HFFc6 (cell line): ENCODE results near the gene FGF12. TPM values are rescaled to one million over a fixed set of nuclear protein-coding genes. Genes with fewer than 3 reads are reported as not detected.

Experiments
- DNase-seq: peaks from one replicate; pipeline ENCODE4 v3.0.0-alpha.2; 2018
- H3K27ac Mint-ChIP-seq: 2 replicates; pipeline ENCODE4 v1.8.0; 2020; ENCODE audit warnings: mild to moderate bottlenecking, mixed read lengths
- H3K27me3 Mint-ChIP-seq: 2 replicates; pipeline ENCODE4 v1.8.0; 2021; ENCODE audit warnings: mild to moderate bottlenecking, moderate library complexity, mixed read lengths; ENCODE audit not compliant: insufficient read depth
- H3K36me3 Mint-ChIP-seq: 2 replicates; pipeline ENCODE4 v1.8.0; 2021; ENCODE audit warnings: low read depth, mixed read lengths
- H3K4me1 Mint-ChIP-seq: 2 replicates; pipeline ENCODE4 v1.8.0; 2020; ENCODE audit warnings: low read depth, mixed read lengths
- H3K4me3 Mint-ChIP-seq: 2 replicates; pipeline ENCODE4 v1.8.0; 2020; ENCODE audit warnings: mild to moderate bottlenecking, moderate library complexity, mixed read lengths
- H3K9me3 Mint-ChIP-seq: 2 replicates; pipeline ENCODE4 v1.8.0; 2020; ENCODE audit warnings: mild to moderate bottlenecking, mixed read lengths
- total RNA-seq, 6 experiments: library from RNA; stranded (reverse); fragmentation: NEBNext Ultra II Directional; extraction: Animal tissue kit (Norgen Biotek cat#: 25700); gene quantifications; 2 replicates in 1 of 6; 3 replicates in 5 of 6; pipeline ENCODE4 v1.2.3, GENCODE V29; 2021
- TF ChIP-seq, protein P1 (sequence below): fragments of 200-600 bp; sonication (generic); IDR thresholded peaks from 2 replicates; pipeline ENCODE4 v1.5.0; 2021; ENCODE audit warnings: antibody characterized with exemption, mild to moderate bottlenecking

The FGF12 gene
- total RNA-seq, 6 experiments from 2014 or later = not detected

DNA sequence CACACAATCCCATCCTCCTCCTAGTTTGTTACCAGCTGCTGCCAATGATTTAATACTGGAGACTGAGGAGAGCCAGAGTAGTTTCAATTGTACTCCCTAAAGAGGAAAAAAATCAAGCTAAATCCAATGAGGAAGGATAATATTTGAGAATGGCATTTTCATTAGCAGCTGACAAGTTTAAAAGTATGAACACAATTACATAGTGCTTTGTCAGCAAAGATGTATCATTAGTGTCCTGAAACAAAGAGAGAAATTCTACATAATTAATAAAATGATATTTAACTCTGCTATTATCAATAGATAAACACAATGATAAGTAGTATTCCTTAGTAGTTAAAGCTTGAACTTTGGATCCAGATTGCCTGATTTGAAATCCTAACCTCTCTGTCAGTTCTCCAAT is 163.9 kb downstream of the FGF12 start:
- H3K9me3 Mint-ChIP-seq = no peaks in the 10 kb centered on the region
- TF ChIP-seq, protein P1, sequence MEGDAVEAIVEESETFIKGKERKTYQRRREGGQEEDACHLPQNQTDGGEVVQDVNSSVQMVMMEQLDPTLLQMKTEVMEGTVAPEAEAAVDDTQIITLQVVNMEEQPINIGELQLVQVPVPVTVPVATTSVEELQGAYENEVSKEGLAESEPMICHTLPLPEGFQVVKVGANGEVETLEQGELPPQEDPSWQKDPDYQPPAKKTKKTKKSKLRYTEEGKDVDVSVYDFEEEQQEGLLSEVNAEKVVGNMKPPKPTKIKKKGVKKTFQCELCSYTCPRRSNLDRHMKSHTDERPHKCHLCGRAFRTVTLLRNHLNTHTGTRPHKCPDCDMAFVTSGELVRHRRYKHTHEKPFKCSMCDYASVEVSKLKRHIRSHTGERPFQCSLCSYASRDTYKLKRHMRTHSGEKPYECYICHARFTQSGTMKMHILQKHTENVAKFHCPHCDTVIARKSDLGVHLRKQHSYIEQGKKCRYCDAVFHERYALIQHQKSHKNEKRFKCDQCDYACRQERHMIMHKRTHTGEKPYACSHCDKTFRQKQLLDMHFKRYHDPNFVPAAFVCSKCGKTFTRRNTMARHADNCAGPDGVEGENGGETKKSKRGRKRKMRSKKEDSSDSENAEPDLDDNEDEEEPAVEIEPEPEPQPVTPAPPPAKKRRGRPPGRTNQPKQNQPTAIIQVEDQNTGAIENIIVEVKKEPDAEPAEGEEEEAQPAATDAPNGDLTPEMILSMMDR = no peak
- H3K4me1 Mint-ChIP-seq = no peaks in the 10 kb centered on the region
- H3K27me3 Mint-ChIP-seq = no peaks in the 10 kb centered on the region; the same call in 1 of the 2 replicates
- no peak overlapping the region for H3K4me3 Mint-ChIP-seq
- DNase-seq = no peak
- H3K36me3 Mint-ChIP-seq = no peaks in the 10 kb centered on the region
- H3K27ac Mint-ChIP-seq = no peak overlapping the region

DNA sequence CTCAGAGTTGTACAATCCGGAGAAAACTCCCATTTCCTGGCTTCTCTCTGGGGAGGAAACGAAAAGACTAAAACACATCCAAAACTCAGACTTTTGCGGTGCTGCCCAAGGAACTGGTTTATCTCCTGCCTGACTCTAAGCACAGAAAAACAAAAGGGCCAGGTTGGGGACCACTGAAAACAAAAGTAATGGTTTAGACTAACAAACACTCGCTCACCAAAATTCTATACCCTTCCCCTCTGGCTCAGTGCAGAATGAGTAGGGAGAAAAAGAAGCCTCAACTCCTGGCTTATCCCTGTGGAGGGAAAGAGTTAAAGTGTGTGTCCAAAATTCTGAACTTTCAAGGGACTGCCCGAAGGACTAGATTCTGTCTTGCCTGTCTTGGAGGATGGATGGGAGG is 173.6 kb downstream of the FGF12 start:
- H3K4me1 Mint-ChIP-seq = no peaks in the 10 kb centered on the region
- no peak for DNase-seq
- TF ChIP-seq, protein P1 = no peak
- H3K27me3 Mint-ChIP-seq = peaks cover 2% of the 10 kb centered on the region; the same call in 1 of the 2 replicates
- H3K4me3 Mint-ChIP-seq = no peak overlapping the region
- peaks cover 24% of the 10 kb centered on the region for H3K9me3 Mint-ChIP-seq
- no peak overlapping the region for H3K27ac Mint-ChIP-seq
- no peaks in the 10 kb centered on the region for H3K36me3 Mint-ChIP-seq

DNA sequence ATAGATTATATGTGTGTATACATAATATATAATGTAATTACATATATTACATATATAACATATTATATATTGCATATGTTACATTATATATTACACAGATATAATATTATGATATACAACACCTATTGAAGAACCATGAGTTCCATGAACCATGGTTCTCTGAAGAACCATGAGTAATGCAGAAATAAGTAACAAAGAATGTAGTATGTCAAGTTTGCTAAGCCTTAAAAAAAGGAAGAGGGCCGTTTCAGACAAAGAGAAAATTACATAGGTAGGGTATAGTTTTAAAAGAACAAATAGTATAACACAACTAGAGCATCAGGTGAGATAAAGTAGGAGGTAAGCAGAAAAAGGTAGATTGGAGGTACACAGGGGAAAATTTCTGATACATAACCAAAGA is 177.0 kb downstream of the FGF12 start:
- H3K27me3 Mint-ChIP-seq = peaks cover 2% of the 10 kb centered on the region; the same call in 1 of the 2 replicates
- H3K36me3 Mint-ChIP-seq = no peaks in the 10 kb centered on the region
- peaks cover 20% of the 10 kb centered on the region for H3K9me3 Mint-ChIP-seq
- no peak overlapping the region for H3K27ac Mint-ChIP-seq
- TF ChIP-seq, protein P1 = no peak
- H3K4me1 Mint-ChIP-seq = no peaks in the 10 kb centered on the region
- H3K4me3 Mint-ChIP-seq = no peak overlapping the region
- no peak for DNase-seq

DNA sequence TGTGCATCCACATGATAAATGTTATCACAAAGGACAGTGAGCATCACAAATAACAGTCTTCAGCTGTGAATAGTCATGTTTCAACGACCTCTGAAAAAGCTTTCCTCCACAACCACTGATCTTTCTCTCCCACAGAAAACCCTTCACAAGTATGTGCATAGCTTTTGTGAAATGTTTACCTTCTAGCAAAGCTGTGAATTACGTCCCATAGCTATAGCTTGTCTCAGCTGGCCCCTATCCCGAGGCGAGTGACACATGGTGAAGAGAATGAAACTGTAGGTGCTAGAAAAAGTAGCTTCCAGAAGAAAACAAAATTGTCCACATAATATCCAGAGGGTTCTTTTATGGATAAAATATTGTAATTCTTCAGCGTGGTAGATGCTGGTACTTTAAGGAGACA is 182.0 kb downstream of the FGF12 start:
- H3K4me3 Mint-ChIP-seq = no peak overlapping the region
- TF ChIP-seq, protein P1 = no peak
- peaks cover 2% of the 10 kb centered on the region; the same call in 1 of the 2 replicates for H3K27me3 Mint-ChIP-seq
- no peaks in the 10 kb centered on the region for H3K4me1 Mint-ChIP-seq
- H3K9me3 Mint-ChIP-seq = peaks cover 34% of the 10 kb centered on the region
- peaks cover 12% of the 10 kb centered on the region; the same call in 1 of the 2 replicates for H3K36me3 Mint-ChIP-seq
- no peak for DNase-seq
- H3K27ac Mint-ChIP-seq = no peak overlapping the region

DNA sequence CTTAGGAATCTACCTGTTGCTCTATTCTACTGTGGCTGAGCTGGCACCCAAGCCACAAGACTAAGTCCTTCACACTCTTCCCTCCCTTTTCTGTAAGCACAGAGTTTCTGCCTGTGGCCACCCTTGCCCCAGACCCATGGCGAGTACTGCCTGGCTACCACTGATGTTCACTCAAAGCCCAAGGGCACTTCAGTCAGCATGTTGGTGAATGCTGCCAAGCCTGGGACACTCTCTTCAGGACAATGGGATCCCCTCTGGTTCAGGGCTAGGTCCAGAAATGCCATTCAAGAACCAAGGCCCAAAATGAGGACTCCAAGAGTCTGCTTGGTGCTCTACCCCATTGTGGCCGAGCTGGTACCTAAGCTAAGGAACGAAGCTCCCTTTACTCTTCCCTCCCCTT is 184.2 kb downstream of the FGF12 start:
- TF ChIP-seq, protein P1 = no peak
- Mint-ChIP-seq H3K4me3 (no peak overlapping the region), H3K27ac (no peak overlapping the region), H3K9me3 (peaks cover 50% of the 10 kb centered on the region), H3K27me3 (no peaks in the 10 kb centered on the region), H3K36me3 (peaks cover 12% of the 10 kb centered on the region; the same call in 1 of the 2 replicates), H3K4me1 (no peaks in the 10 kb centered on the region)
- DNase-seq = no peak

DNA sequence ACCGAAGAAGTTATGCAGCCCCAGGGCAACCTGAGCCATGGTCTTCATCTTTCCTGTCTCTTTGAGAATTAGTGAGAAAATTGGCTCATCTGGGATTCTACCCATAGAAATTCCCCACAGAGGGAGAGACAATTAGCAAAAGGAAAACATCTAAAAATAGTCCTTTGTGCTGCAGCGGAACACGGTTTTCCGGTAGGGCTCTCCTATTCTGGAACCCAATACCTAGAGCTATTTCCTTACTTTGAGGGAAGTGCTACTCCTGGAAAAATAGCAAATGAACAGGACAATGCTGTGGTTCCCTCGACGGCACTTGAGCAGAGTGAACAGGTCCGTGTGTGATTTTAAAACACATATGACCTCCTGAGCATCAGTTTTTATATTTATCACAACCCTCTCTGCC is 210.5 kb downstream of the FGF12 start:
- H3K4me1 Mint-ChIP-seq = no peaks in the 10 kb centered on the region
- H3K9me3 Mint-ChIP-seq = peaks cover 43% of the 10 kb centered on the region
- DNase-seq = no peak
- H3K27ac Mint-ChIP-seq = no peak overlapping the region
- peaks cover 2% of the 10 kb centered on the region; the same call in 1 of the 2 replicates for H3K27me3 Mint-ChIP-seq
- TF ChIP-seq, protein P1 = no peak
- H3K4me3 Mint-ChIP-seq = no peak overlapping the region
- no peaks in the 10 kb centered on the region for H3K36me3 Mint-ChIP-seq
